HT-29 (cell line): ENCODE results near the gene ABCC4. TPM values are rescaled to one million over a fixed set of nuclear protein-coding genes. Genes with fewer than 3 reads are reported as not detected.
A peak's percentile ranks its signal among the peaks of the same experiment; 100 is the strongest.

Experiments used
- DNase-seq: peaks from one replicate; pipeline ENCODE4 v3.0.0-alpha.2; 2015; ENCODE audit warnings: low spot score
- small RNA-seq: library from RNA; depleted of rRNA; stranded (forward); fragments of <200 nt; gene quantifications from one replicate; pipeline ENCODE3, GENCODE V24; 2014
- total RNA-seq: library from RNA; depleted of rRNA; stranded (reverse); fragments of >200 nt; shearing (Covaris generic); gene quantifications from 2 replicates; pipeline ENCODE4 v1.2.3, GENCODE V29; 2014

ABCC4 gene
- total RNA-seq, 1 experiment from 2014 or later = 28.1 TPM

- no peak for DNase-seq
Observed at GRCh38 chr13:95002126-95002525, 299.1 kb downstream of the ABCC4 start.

- no peak for DNase-seq
Observed at GRCh38 chr13:94999871-95000270, 301.4 kb downstream of the ABCC4 start.

- no peak for DNase-seq
Observed at GRCh38 chr13:94997126-94997525, 304.1 kb downstream of the ABCC4 start.

- DNase-seq = no peak
Observed at GRCh38 chr13:94996445-94996844, 304.8 kb downstream of the ABCC4 start.

GRCh38 chr13:94994506-94994905, 306.7 kb downstream of the ABCC4 start:
- DNase-seq = no peak

- no peak for DNase-seq
Observed at GRCh38 chr13:94993616-94994015, 307.6 kb downstream of the ABCC4 start.

- DNase-seq = no peak
Observed at GRCh38 chr13:94992036-94992960, 309.0 kb downstream of the ABCC4 start.

GRCh38 chr13:94988654-94989053, 312.6 kb downstream of the ABCC4 start:
- peak; percentile 60 for DNase-seq

GRCh38 chr13:94987869-94988268, 313.4 kb downstream of the ABCC4 start:
- DNase-seq = no peak

GRCh38 chr13:94987081-94987480, 314.2 kb downstream of the ABCC4 start:
- DNase-seq = no peak

GRCh38 chr13:94984958-94985357, 316.3 kb downstream of the ABCC4 start:
- DNase-seq = no peak

GRCh38 chr13:94978516-94978915, 322.7 kb downstream of the ABCC4 start:
- no peak for DNase-seq

GRCh38 chr13:94974015-94974951, 327.0 kb downstream of the ABCC4 start:
- no peak for DNase-seq

- DNase-seq = no peak
Observed at GRCh38 chr13:94972262-94972661, 329.0 kb downstream of the ABCC4 start.

Small RNAs within 50 kb of the gene (small RNA-seq; reads per million reads assigned to genes)
- gene RNU6-62P = not detected
- not detected for gene RNY3P8
- 1.3 reads per million, percentile 48 among the genes with 10 or more reads in this experiment for gene RNY4P27
